Pancreas (tissue), 10 donors: Measurements from ENCODE around the gene SPTBN1. TPM values are rescaled to one million over a fixed set of nuclear protein-coding genes. Genes with fewer than 3 reads are reported as not detected.

Experiments used
- ATAC-seq, 4 donors: fragments of 200-7000 bp; cut with Tn5 transposase; one replicate each; pipeline versions ENCODE4 v1.8.0 to v1.9.1; 2020; ENCODE audit warnings: mild to moderate bottlenecking in 4 of 4, moderate library complexity in 4 of 4
- DNase-seq, 6 donors: peaks; one replicate each; pipeline ENCODE4 v3.0.0-alpha.2; 2020
- FAIRE-seq: peaks from 2 replicates; lab custom pipeline; 2012; peaks lifted over from hg19 to GRCh38; lab: Jason Lieb, UNC
- H3K27ac ChIP-seq, 4 donors: fragments of 200-600 bp; sonication (generic); 1 replicate in 3 of 4; 2 replicates in 1 of 4; pipeline versions ENCODE4 v1.5.0 to v1.8.0; 2020
- H3K27me3 ChIP-seq, 4 donors: fragments of 200-600 bp; one replicate each; pipeline ENCODE4 v1.8.0; 2021
- H3K36me3 ChIP-seq, 3 donors: fragments of 200-600 bp; sonication (generic) in 1 of 3; one replicate each; pipeline versions ENCODE4 v1.5.0 to v1.8.0; 2020 to 2021
- H3K4me1 ChIP-seq, 3 donors: fragments of 200-600 bp; one replicate each; pipeline ENCODE4 v1.8.0; 2021
- H3K4me3 ChIP-seq, 4 donors: fragments of 200-600 bp; sonication (generic) in 2 of 4; one replicate each; pipeline versions ENCODE4 v1.5.0 to v1.8.0; 2020 to 2021
- H3K9me3 ChIP-seq, 4 donors: fragments of 200-600 bp; one replicate each; pipeline ENCODE4 v1.8.0; 2021
- WGBS, 2 donors: extraction: QIAGEN DNeasy Blood & Tissue Kit; methylation state at CpG; one replicate each; pipeline ENCODE4 v1.1.7; 2013; 5-methylcytosine and 5-hydroxymethylcytosine counted together
- intact Hi-C, 3 donors: fragments of 100-400 bp; cut with DNase I; formaldehyde crosslinking; loops; one replicate each; pipeline versions ENCODE4 v1.11.1 to v1.14.2; 2022
- polyA plus RNA-seq, 2 donors: library from polyadenylated mRNA; stranded (reverse); fragments of 200-250 nt; gene quantifications; one replicate each; pipeline ENCODE4 v1.2.3, GENCODE V29; 2013
- total RNA-seq, 6 donors: library from RNA; stranded (reverse); fragmentation: NEBNext Ultra II Directional in 4 of 6; extraction: Animal tissue kit (Norgen Biotek cat#: 25700) in 4 of 6; gene quantifications; one replicate each; pipeline versions ENCODE4 v1.2.1 to v1.2.4, GENCODE V29; 2021 to 2023
- TF ChIP-seq, protein P1 (sequence below), 4 donors: fragments of 200-600 bp; sonication (generic) in 3 of 4; IDR thresholded peaks; one replicate each; pipeline versions ENCODE4 v1.5.0 to v1.8.0; 2021; ENCODE audit warnings: antibody characterized with exemption in 4 of 4
- donor health status: healthy with polysubstance abuse.
- donor health status: DM: no; HTN: no; CAD: no; lungs with moderate emphysema.
- donor health status: DM: no; HTN: no; CAD: no.
- donor health status: control.
- donor health status: control.
- donor health status: Bipolar disorder and iron deficiency.
- donor health status: DM: yes; HTN: yes; CAD: no.
- donor health status: DM: no; HTN: no; CAD: no.
- donor health status: DM: no; HTN: no; CAD: no.
- donor health status: DM: yes; HTN: yes; CAD: no.

Gene SPTBN1
- total and polyA plus RNA-seq, 8 donors, result 43.8 to 192 (median 84.4) TPM

DNA sequence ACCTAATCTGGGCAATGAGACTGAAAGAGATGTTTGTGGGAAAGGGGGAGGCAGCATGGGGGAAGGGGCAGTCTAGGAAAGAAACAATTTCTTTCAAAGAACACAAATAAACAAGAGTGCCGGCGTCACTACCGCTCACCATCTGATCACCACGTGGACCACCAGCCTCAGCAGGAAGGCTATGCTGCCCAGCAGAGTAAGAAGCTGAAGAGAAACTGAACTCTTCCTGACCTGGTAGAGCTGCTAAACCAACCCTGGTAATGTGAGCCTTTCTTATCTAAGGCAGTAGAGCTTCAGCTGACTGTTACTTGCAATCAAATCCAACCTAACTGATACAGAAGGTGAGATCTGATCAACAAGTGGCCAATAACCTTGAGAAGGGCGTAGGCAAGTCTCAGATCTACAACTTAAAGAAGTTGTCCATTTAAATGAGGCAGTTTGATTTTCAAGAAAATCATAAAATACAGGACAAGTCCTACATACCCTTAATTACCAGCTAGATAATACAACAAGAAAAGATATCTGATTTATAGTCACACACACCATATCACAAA, 44.2 kb upstream of the SPTBN1 start:
- no peaks in the 10 kb centered on the region for H3K9me3 ChIP-seq
- 82 to 86% methylated on average over 5 of the region's 5 CpGs for WGBS, 2 donors
- H3K4me1 ChIP-seq, result no peaks in the 10 kb centered on the region
- no peak overlapping the region for H3K4me3 ChIP-seq
- TF ChIP-seq, protein P1, sequence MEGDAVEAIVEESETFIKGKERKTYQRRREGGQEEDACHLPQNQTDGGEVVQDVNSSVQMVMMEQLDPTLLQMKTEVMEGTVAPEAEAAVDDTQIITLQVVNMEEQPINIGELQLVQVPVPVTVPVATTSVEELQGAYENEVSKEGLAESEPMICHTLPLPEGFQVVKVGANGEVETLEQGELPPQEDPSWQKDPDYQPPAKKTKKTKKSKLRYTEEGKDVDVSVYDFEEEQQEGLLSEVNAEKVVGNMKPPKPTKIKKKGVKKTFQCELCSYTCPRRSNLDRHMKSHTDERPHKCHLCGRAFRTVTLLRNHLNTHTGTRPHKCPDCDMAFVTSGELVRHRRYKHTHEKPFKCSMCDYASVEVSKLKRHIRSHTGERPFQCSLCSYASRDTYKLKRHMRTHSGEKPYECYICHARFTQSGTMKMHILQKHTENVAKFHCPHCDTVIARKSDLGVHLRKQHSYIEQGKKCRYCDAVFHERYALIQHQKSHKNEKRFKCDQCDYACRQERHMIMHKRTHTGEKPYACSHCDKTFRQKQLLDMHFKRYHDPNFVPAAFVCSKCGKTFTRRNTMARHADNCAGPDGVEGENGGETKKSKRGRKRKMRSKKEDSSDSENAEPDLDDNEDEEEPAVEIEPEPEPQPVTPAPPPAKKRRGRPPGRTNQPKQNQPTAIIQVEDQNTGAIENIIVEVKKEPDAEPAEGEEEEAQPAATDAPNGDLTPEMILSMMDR (IDR thresholded peaks at IDR 0.05), result no peak
- no peak overlapping the region for H3K27ac ChIP-seq
- no peak for ATAC-seq
- DNase-seq, result no peak
- no peak for FAIRE-seq
- intact Hi-C loops, result no loop called here
- no peaks in the 10 kb centered on the region for H3K27me3 ChIP-seq
- H3K36me3 ChIP-seq, result no peaks in the 10 kb centered on the region

DNA sequence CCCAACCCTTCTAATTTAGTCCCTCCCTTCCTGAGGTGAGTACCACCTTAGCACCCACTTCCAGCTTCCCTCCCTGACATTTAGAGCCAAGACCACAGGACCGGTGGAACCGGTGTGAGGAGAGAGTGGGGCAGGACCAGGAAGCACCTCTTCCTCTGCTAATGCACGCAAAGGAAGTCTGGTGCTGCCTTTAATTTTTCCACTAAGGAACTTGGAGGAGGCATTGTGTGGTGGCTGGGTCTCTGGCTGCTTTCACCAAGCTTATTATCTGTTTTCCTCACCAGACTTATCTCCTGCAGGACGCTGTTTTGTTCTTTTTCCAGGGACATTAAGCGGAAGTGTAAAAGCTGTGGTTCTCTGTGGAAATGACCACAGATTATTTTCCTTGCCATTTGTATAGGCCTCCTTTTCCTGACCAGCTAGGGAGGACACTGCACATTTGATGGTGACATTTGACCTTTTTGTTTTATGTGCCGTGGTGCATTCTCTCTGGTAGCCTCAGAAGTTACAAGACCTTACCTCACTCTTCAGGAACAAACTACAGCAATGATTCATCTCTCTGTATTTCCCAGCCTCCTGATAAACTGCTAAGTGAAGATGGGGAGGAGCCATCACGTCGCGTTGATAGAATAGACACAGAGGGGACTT, 39.8 kb upstream of the SPTBN1 start:
- H3K36me3 ChIP-seq, result no peaks in the 10 kb centered on the region
- no peaks in the 10 kb centered on the region for H3K4me1 ChIP-seq
- DNase-seq (no peak), ATAC-seq (peak in 1 of 4 donors; percentile 20), FAIRE-seq (no peak)
- TF ChIP-seq, protein P1 (IDR thresholded peaks at IDR 0.05), result no peak
- no peaks in the 10 kb centered on the region for H3K27me3 ChIP-seq
- H3K9me3 ChIP-seq, result no peaks in the 10 kb centered on the region
- H3K4me3 ChIP-seq, result no peak overlapping the region
- H3K27ac ChIP-seq, result no peak overlapping the region
- intact Hi-C loops, result no loop called here
- 61 to 64% methylated on average over 9 of the region's 9 CpGs for WGBS, 2 donors

DNA sequence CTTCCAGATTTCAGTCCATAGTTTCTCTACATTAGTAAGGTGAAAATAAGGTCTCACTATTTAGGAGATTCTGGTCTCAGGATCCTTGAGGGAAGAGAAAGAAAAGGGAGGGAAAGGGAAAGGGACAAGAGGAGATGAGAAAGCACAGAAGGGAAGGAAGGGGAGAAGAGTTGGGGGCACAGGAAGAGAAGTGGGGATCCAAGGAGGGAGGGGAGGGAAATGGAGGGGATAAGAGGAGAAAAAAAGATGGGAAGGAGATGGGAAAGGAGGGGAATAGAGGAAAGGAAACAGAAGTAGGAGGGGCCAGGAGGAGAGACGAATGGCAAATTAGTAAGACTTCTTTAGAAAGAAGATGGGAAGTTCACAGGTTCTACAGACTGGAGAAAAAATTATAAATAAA, 39.2 kb upstream of the SPTBN1 start:
- ATAC-seq (no peak), DNase-seq (no peak), FAIRE-seq (no peak)
- no peaks in the 10 kb centered on the region for H3K27me3 ChIP-seq
- H3K9me3 ChIP-seq, result no peaks in the 10 kb centered on the region
- intact Hi-C loops, result no loop called here
- TF ChIP-seq, protein P1 (IDR thresholded peaks at IDR 0.05), result no peak
- WGBS, 2 donors, result 77 to 83% methylated on average over 1 of the region's 1 CpG
- no peaks in the 10 kb centered on the region for H3K36me3 ChIP-seq
- no peak overlapping the region for H3K27ac ChIP-seq
- H3K4me1 ChIP-seq, result no peaks in the 10 kb centered on the region
- H3K4me3 ChIP-seq, result no peak overlapping the region

DNA sequence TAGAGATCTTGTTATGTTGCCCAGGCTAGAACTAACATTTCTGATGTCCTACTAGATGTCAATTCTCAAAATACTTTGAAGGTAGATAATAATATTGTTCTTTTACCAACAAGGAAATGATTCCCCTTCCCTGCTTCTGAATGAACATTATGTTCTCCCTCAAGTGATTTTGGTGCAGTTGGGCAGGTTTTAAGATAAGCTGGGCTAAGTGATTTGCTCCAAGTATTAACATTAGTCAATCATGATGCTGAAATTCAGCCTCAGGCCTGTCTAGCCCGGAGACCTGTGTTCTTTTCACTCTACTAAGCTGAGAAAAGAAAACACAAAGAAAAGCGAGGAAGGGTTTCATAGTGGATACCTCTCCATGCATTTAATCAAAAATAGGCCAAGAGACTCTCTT, 38.5 kb upstream of the SPTBN1 start:
- Histone ChIP-seq H3K27me3 (no peaks in the 10 kb centered on the region), H3K4me1 (no peaks in the 10 kb centered on the region), H3K9me3 (no peaks in the 10 kb centered on the region), H3K36me3 (no peaks in the 10 kb centered on the region), H3K4me3 (no peak overlapping the region), H3K27ac (no peak overlapping the region)
- intact Hi-C loops, result no loop called here
- ATAC-seq (no peak), DNase-seq (no peak), FAIRE-seq (no peak)
- TF ChIP-seq, protein P1 (IDR thresholded peaks at IDR 0.05), result no peak
- WGBS, 2 donors, result 66 to 84% methylated on average over 2 of the region's 2 CpGs

DNA sequence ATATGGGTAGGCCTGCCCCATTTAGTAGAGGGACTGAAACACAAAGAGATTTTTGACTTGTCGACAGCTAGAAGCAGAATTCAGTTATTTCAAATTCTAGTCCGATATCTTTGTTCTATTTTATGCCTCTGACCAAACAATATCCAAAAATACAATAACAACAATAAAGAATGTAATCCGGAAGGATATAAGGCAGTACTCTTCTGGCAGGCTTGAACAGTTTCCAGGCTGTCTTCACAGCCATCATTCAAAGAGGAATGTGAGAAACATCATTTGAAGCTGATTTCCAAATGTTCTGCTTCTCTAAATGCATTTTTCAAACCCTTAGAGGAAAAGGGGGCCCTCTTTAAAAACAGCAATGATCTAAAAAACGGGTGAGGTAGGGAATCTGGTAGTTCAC, 36.7 kb upstream of the SPTBN1 start:
- TF ChIP-seq, protein P1 (IDR thresholded peaks at IDR 0.05), result no peak
- Histone ChIP-seq H3K4me3 (no peak overlapping the region), H3K9me3 (no peaks in the 10 kb centered on the region), H3K27me3 (no peaks in the 10 kb centered on the region), H3K4me1 (no peaks in the 10 kb centered on the region), H3K27ac (no peak overlapping the region), H3K36me3 (no peaks in the 10 kb centered on the region)
- 69 to 73% methylated on average over 4 of the region's 4 CpGs for WGBS, 2 donors
- DNase-seq (no peak), FAIRE-seq (no peak), ATAC-seq (no peak)
- intact Hi-C loops, result no loop called here
